T-helper 17 cell (primary cell): ENCODE data around the gene MFAP4. TPM values are rescaled to one million over a fixed set of nuclear protein-coding genes. Genes with fewer than 3 reads are reported as not detected.

Experiments used
- ATAC-seq: fragments of 150-1000 bp; cut with Tn5 transposase; 2 replicates; pipeline ENCODE4 v1.10.0; 2021; ENCODE audit warnings: mild to moderate bottlenecking, moderate library complexity
- DNase-seq, 3 donors: peaks; one replicate each; pipeline versions ENCODE4 v3.0.0 to v3.0.0-alpha.2; 2020 to 2021
- H3K9me3 ChIP-seq: one replicate; pipeline ENCODE4 v1.7.0; 2013; ENCODE audit warnings: low read length, mild to moderate bottlenecking; ENCODE audit not compliant: control insufficient read depth, poor library complexity, severe bottlenecking
- H3K27ac Mint-ChIP-seq: one replicate; pipeline ENCODE4 v1.8.0; 2022; ENCODE audit warnings: mild to moderate bottlenecking, moderate library complexity, mixed read lengths
- H3K27me3 Mint-ChIP-seq: one replicate; pipeline ENCODE4 v1.8.0; 2022; ENCODE audit warnings: mixed read lengths
- H3K36me3 Mint-ChIP-seq: one replicate; pipeline ENCODE4 v1.8.0; 2022; ENCODE audit warnings: low read depth, mixed read lengths
- H3K4me1 Mint-ChIP-seq: one replicate; pipeline ENCODE4 v1.8.0; 2022; ENCODE audit warnings: mild to moderate bottlenecking, mixed read lengths
- H3K4me3 Mint-ChIP-seq: one replicate; pipeline ENCODE4 v1.8.0; 2022; ENCODE audit warnings: mild to moderate bottlenecking, moderate library complexity, mixed read lengths
- total RNA-seq, 4 donors: library from RNA in 2 of 4; stranded (reverse) in 2 of 4; gene quantifications; one replicate each; pipeline ENCODE4 v1.2.3 and lab custom pipeline; 2022 to 2026

MFAP4 gene
- total RNA-seq, 2 donors from 2014 or later = not detected

DNA sequence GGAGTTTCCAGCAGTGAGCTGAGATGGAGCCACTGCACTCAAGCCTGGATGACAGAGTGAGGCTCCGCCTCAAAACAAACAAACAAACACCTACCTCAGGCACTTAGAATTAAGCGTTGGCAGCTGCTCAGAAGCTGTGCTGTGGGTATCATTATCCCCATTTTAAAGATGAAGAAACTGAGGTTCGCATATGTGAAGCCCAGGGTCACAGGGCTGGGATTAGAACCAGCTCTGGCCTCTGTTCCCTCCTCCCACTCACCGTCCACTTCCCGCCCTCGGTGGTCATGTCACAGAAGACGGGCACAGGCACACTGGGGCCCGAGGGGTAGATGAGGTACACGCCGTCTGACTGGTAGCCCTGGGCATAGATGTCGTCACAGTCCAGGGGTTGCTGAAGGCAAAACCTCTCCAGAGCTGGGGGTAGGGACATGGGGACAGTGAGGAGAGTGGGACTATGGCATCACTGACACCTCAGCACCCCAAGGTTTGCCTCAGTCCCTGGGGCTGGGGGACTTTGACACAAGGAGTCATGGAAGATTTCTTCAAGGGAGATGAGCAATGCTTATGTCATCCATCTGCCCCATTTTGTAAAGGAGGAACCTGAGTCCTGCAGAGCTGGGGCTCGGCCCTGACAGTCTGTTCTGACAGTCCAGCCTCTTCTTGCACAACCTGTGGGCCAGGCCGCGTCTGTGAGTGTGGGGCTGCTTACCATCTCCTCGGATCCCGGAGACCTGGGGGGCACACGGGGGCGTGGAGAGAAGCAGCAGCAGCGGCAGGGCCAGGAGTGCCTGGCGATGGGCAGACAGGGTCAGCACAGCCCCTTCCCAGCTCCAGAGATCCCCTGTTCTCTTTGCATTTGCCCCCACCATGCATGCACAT is 700 bp downstream of the MFAP4 start:
- Mint-ChIP-seq H3K27ac (no peak overlapping the region), H3K4me3 (no peak overlapping the region), H3K4me1 (peaks cover 15% of the 10 kb centered on the region), H3K36me3 (peaks cover 3% of the 10 kb centered on the region), H3K27me3 (no peaks in the 10 kb centered on the region)
- peak; percentile 52 for ATAC-seq
- DNase-seq = no peak
- H3K9me3 ChIP-seq = no peaks in the 10 kb centered on the region

DNA sequence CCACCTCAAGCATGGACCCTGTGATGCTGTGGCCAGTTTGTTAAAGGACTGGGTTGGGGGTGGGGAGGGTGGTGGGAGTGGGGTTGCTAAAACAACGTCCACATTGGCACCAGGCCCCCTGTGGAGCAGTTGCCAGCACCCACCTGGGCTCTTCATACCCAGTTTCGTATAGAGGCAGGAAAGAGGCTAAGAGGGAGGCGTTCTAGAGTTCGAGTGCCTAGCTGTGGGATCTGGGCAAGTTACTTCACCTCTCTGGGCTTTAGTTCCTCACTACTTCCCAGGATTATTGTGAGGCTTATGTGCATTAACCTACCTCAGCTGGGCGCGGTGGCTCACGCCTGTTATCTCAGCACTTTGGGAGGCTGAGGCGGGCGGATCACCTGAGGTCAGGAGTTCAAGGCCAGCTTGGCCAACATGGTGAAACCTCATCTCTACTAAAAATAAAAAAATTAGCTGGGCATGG is 1.4 kb downstream of the MFAP4 start:
- Mint-ChIP-seq H3K27me3 (no peaks in the 10 kb centered on the region), H3K4me3 (no peak overlapping the region), H3K27ac (no peak overlapping the region), H3K36me3 (peaks cover 5% of the 10 kb centered on the region), H3K4me1 (peaks cover 18% of the 10 kb centered on the region)
- DNase-seq (no peak), ATAC-seq (no peak)
- no peaks in the 10 kb centered on the region for H3K9me3 ChIP-seq

DNA sequence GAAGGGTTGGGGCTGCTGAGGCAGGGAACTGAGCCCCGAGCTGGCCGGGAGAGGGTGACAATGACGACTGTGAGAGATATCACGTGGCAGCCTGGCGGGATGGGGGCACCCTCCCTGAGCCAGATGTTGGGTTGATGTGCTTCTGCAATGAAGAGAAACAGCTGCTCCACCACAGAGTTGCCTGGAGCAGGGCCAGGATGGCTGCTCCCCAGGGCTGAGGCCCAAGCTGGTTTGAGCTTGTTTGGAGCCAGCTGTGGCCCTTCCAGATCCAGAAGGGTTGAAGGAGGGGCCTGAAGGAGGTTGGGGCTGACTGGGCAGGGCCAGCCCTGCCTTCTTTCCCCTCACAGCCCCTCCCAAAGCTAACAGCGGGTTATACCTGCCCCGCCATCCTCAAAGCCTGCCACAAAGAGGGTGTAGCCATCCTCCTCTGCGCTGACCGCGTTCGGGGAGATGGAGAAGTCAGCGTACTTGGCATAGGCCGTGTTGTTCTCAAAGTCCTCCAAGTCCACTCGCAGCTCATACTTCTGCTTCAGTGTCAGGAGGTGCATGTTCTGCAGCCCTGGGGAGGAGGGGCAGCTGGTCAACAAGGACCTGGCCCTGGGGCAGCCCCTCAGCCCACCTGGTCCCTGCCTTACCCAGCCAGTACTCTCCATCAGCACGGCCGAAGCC is 2.1 kb downstream of the MFAP4 start:
- no peaks in the 10 kb centered on the region for H3K27me3 Mint-ChIP-seq
- H3K4me1 Mint-ChIP-seq = peaks cover 19% of the 10 kb centered on the region
- no peaks in the 10 kb centered on the region for H3K9me3 ChIP-seq
- DNase-seq (no peak), ATAC-seq (no peak)
- peak overlapping the region; percentile 85 for H3K27ac Mint-ChIP-seq
- peaks cover 6% of the 10 kb centered on the region for H3K36me3 Mint-ChIP-seq
- no peak overlapping the region for H3K4me3 Mint-ChIP-seq

DNA sequence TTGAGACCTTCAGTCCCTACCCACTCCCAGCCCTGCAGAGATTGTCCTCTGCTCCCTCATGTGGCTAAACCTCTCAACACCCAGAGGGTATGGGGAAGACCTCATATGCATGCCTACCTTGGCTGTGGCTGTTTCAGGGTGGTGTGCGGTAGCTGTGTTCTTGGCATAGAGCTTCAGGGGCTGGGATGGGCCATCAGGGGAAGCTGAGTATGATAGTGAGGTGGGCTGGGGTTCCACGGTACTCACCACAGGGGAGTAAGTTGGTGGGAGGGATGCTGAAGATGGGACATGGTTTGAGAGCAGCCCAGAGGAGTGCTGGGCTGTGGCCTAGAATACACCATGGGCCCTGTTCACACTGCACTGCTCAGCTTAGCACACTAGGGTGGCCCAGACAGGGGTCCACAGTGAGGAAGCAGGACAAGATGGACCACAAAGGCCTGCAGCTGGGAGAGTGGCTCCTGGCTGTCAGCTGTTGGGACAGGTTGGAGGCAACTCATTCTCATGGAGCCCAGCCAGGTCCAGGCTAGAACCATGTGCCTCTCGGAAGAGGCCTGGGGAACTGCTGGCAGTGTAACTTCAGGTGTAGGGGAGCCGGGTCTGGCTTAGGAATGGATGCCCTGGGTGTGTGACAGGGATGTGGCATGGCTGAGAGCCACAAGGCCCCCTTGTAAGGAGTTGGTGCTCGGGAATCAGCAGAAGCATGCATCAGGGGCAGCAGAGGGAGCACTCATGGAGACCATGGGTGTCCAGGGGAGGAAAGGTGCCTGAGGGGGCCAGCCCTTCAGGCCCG is 3.1 kb downstream of the MFAP4 start:
- Mint-ChIP-seq H3K4me3 (no peak overlapping the region), H3K27me3 (no peaks in the 10 kb centered on the region), H3K36me3 (peaks cover 6% of the 10 kb centered on the region), H3K4me1 (peaks cover 19% of the 10 kb centered on the region), H3K27ac (peak overlapping the region; percentile 85)
- no peaks in the 10 kb centered on the region for H3K9me3 ChIP-seq
- ATAC-seq (no peak), DNase-seq (no peak)

DNA sequence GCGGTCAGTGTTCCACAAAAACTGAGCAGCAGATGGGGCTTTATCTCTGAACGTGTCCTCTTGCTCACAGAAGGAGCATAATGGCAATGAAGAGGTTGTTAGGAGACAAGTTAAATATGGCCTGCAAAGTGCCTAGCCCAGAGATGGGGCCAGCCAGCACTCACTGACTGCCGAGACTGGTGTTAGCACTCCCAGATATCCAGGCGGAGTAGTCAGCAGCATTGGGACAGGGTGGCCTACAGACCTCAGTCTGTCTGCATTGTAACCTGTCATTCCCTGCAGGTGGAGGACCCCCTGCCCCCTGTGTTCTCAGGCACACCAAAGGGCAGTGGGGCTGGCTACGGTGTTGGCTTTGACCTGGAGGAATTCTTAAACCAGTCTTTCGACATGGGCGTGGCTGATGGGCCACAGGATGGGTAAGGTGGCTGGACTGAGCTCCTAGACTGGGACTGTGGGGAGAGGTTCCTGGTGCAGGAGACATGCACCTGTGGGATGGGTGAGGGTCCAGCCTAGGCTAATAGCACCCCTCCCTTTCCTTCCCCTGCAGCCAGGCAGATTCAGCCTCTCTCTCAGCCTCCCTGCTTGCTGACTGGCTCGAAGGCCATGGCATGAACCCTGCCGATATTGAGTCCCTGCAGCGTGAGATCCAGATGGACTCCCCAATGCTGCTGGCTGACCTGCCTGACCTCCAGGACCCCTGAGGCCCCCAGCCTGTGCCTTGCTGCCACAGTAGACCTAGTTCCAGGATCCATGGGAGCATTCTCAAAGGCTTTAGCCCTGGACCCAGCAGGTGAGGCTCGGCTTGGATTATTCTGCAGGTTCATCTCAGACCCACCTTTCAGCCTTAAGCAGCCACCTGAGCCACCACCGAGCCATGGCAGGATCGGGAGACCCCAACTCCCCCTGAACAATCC is 4.2 kb downstream of the MFAP4 start:
- ATAC-seq = no peak
- no peaks in the 10 kb centered on the region for H3K9me3 ChIP-seq
- Mint-ChIP-seq H3K27me3 (no peaks in the 10 kb centered on the region), H3K4me1 (peaks cover 19% of the 10 kb centered on the region), H3K4me3 (no peak overlapping the region), H3K36me3 (peaks cover 6% of the 10 kb centered on the region), H3K27ac (no peak overlapping the region)
- no peak for DNase-seq

DNA sequence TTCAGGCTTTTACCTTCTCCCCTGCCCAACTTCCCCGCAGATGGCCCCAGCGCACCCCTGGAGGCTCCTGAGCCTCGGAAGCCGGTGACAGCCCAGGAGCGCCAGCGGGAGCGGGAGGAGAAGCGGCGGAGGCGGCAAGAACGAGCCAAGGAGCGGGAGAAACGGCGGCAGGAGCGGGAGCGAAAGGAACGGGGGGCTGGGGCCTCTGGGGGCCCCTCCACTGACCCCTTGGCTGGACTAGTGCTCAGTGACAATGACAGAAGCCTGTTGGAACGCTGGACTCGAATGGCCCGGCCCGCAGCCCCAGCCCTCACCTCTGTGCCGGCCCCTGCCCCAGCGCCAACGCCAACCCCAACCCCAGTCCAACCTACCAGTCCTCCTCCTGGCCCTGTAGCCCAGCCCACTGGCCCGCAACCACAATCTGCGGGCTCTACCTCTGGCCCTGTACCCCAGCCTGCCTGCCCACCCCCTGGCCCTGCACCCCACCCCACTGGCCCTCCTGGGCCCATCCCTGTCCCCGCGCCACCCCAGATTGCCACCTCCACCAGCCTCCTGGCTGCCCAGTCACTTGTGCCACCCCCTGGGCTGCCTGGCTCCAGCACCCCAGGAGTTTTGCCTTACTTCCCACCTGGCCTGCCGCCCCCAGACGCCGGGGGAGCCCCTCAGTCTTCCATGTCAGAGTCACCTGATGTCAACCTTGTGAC is 5.1 kb downstream of the MFAP4 start:
- DNase-seq (no peak), ATAC-seq (no peak)
- H3K4me1 Mint-ChIP-seq = peaks cover 25% of the 10 kb centered on the region
- H3K27me3 Mint-ChIP-seq = no peaks in the 10 kb centered on the region
- no peak overlapping the region for H3K27ac Mint-ChIP-seq
- H3K36me3 Mint-ChIP-seq = peaks cover 8% of the 10 kb centered on the region
- no peak overlapping the region for H3K4me3 Mint-ChIP-seq
- H3K9me3 ChIP-seq = no peaks in the 10 kb centered on the region

DNA sequence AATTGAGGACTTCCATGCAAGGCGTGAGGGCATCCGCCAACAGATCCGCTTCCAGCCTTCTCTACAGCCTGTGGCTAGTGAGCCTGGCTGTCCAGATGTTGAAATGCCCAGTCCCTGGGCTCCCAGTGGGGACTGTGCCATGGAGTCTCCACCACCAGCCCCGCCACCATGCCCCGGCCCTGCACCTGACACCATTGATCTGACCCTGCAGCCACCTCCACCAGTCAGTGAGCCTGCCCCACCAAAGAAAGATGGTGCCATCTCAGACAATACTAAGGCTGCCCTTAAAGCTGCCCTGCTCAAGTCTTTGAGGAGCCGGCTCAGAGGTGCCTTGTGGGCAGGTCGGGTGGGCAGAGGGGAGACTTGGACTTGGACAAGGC is 5.6 kb downstream of the MFAP4 start:
- no peaks in the 10 kb centered on the region for H3K9me3 ChIP-seq
- Mint-ChIP-seq H3K27me3 (no peaks in the 10 kb centered on the region), H3K4me3 (no peak overlapping the region), H3K27ac (no peak overlapping the region), H3K36me3 (peaks cover 8% of the 10 kb centered on the region), H3K4me1 (peaks cover 26% of the 10 kb centered on the region)
- DNase-seq = no peak
- no peak for ATAC-seq

DNA sequence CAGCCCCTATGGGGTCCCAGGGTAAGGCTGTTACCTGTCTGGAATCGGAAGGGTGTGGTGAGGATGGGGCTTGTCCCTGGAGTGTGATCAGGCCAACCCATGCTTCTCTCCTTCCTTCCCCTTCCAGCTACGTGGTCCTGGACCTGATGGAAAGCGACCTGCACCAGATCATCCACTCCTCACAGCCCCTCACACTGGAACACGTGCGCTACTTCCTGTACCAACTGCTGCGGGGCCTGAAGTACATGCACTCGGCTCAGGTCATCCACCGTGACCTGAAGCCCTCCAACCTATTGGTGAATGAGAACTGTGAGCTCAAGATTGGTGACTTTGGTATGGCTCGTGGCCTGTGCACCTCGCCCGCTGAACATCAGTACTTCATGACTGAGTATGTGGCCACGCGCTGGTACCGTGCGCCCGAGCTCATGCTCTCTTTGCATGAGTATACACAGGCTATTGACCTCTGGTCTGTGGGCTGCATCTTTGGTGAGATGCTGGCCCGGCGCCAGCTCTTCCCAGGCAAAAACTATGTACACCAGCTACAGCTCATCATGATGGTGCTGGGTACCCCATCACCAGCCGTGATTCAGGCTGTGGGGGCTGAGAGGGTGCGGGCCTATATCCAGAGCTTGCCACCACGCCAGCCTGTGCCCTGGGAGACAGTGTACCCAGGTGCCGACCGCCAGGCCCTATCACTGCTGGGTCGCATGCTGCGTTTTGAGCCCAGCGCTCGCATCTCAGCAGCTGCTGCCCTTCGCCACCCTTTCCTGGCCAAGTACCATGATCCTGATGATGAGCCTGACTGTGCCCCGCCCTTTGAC is 6.3 kb downstream of the MFAP4 start:
- Mint-ChIP-seq H3K36me3 (peaks cover 8% of the 10 kb centered on the region), H3K4me1 (peaks cover 26% of the 10 kb centered on the region), H3K27ac (no peak overlapping the region), H3K4me3 (no peak overlapping the region), H3K27me3 (no peaks in the 10 kb centered on the region)
- ATAC-seq = no peak
- no peak for DNase-seq
- H3K9me3 ChIP-seq = no peaks in the 10 kb centered on the region

DNA sequence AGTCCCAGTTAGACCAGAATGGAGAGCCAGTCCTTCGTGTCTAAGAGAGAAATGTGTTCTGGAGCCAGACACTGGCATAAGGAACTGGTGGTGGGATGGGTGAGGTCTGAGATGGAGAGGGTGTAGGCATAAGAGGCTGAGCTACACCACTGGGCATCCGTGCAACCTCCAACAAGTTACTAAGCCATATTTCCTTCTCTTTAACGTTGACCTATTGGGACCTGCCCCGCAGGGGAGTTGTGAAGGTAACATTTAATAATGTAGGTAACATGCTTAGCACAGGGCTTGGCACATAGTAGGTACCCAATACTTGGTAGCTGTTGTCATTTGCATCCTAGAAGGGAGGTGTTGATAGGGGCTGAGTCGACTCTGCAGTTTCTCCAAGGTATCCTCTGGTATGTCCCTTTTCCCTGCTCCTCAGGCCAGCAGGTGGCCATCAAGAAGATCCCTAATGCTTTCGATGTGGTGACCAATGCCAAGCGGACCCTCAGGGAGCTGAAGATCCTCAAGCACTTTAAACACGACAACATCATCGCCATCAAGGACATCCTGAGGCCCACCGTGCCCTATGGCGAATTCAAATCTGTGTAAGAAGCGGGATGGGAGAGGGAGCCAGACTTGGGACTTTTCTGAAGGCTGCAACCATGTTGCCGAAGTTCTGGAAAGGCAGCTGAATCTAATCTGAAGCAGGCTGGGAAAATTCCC is 7.5 kb downstream of the MFAP4 start:
- H3K9me3 ChIP-seq = no peaks in the 10 kb centered on the region
- peaks cover 26% of the 10 kb centered on the region for H3K4me1 Mint-ChIP-seq
- no peaks in the 10 kb centered on the region for H3K27me3 Mint-ChIP-seq
- peaks cover 7% of the 10 kb centered on the region for H3K36me3 Mint-ChIP-seq
- ATAC-seq (no peak), DNase-seq (no peak)
- peak overlapping the region; percentile 99 for H3K4me3 Mint-ChIP-seq
- peak overlapping the region; percentile 97 for H3K27ac Mint-ChIP-seq

DNA sequence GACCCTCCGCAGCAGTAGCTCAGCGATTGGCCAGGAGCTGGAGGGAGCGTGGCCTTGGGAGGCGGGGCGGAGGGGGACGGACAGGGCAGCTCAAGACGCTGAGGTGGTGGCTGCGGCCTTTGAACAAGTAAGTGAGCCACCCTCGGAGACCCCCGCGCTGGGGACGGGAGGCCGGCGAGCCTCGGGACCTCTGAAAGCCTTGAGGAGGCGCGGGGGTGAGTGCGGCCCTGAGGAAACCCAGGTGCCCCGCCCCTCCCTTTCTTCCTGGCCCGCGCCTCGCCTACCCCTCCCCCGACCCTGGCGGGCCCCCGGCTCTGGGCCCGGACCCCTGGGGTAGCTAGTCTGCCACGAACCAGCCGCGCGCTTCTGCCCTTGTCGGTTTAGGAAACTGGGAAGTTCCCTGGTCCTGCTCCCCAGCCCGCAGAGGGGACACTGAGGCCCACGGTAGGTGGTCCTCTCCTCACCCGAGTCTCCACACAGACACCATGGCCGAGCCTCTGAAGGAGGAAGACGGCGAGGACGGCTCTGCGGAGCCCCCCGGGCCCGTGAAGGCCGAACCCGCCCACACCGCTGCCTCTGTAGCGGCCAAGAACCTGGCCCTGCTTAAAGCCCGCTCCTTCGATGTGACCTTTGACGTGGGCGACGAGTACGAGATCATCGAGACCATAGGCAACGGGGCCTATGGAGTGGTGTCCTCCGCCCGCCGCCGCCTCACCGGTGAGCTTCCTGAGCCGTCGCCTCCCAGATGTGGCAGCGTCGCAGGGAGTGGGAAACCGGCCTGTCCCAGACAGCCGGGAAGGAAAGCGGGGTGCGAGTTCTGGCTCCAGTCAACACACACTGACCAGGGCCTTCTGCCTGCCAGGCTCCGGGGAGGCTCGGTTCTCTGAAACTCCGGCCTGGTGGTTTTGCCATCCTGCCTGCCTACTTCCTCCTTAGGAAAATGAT is 8.3 kb downstream of the MFAP4 start, which contains the start of gene MAPK7:
TSS of gene MAPK7 (plus strand) at position 83 of the 945 bp plus-strand sequence. CDS start at position 486, 403 bp downstream.
- DNase-seq = no peak

More for the DNA sequence above, 8.3 kb downstream of the MFAP4 start, which contains the start of gene MAPK7:
- peak; percentile 6 for ATAC-seq
- Mint-ChIP-seq H3K36me3 (peaks cover 5% of the 10 kb centered on the region), H3K27ac (peak within 1 kb of the TSS; percentile 97), H3K4me1 (peaks cover 19% of the 10 kb centered on the region), H3K4me3 (peak within 1 kb of the TSS; percentile 99), H3K27me3 (no peaks in the 10 kb centered on the region)
- no peaks in the 10 kb centered on the region for H3K9me3 ChIP-seq
